ENCODE measurements around the gene GID4. TPM values are rescaled to one million over a fixed set of nuclear protein-coding genes. Genes with fewer than 3 reads are reported as not detected.

Gene GID4
- polyA plus RNA-seq, 3 donors, result 4.1 to 6.0 (median 4.4) TPM

DNA sequence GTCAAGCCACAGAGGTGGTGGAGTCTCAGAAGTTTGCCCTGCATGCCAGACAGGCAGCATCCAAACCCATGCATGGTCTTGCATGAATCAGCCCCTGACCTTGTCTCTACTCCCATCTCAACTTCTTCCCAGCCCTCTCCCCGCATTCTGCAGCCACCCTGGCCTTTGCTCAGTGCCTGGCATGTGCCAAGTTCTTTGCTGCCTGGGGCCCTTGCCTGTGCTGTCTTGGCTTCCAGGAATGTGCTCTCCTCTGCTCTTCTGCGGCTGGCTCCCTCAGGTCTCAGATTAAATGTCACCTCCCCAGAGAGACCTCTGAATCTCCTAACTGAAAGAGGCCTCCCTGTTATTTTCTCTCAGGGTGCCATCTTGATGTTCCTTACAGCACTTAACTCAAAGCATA is 48.9 kb upstream of the GID4 start:
- Histone ChIP-seq H3K9ac (ENCODE audit: insufficient read depth, low read length, poor library complexity, severe bottlenecking) (no peak overlapping the region), H3K36me3 (replicated peaks in 1 of 2; ENCODE audit: control insufficient read depth in 1 of 2, insufficient read depth in 2 of 2, low read length in 2 of 2) (no peaks in the 10 kb centered on the region), H3K4me2 (replicated peaks; ENCODE audit: extremely low read depth, low read length, poor library complexity, severe bottlenecking) (no peak overlapping the region), H3K9me3 (replicated peaks in 1 of 2; ENCODE audit: control insufficient read depth in 1 of 2, insufficient read depth in 1 of 2, low read length in 2 of 2) (no peaks in the 10 kb centered on the region), H3K4me1 (ENCODE audit: control insufficient read depth in 1 of 2, insufficient read depth in 2 of 2, low read length in 2 of 2) (no peaks in the 10 kb centered on the region), H2AFZ (ENCODE audit: insufficient read depth, low read depth, low read length, poor library complexity, severe bottlenecking) (no peak overlapping the region), H3K27me3 (ENCODE audit: control insufficient read depth in 2 of 2, insufficient read depth in 2 of 2, low read length in 2 of 2) (no peaks in the 10 kb centered on the region), H3K4me3 (replicated peaks in 1 of 3; ENCODE audit: low read depth in 2 of 3, low read length in 3 of 3) (no peak overlapping the region), H3K27ac (ENCODE audit: low read depth in 1 of 2, low read length in 2 of 2) (no peak overlapping the region), H3K79me2 (ENCODE audit: insufficient read depth, low read length) (no peaks in the 10 kb centered on the region), H4K20me1 (ENCODE audit: insufficient read depth, low read length) (no peaks in the 10 kb centered on the region)
- Mint-ChIP-seq H3K36me3 (no peaks in the 10 kb centered on the region), H3K9me3 (peaks cover 0 to 2% (median 0%) of the 10 kb centered on the region in 7 donors), H3K27ac (peak overlapping the region in 2 of 7 donors; percentile 59 to 62), H3K27me3 (ENCODE audit: low read depth in 3 of 3) (peaks cover 2 to 8% (median 6%) of the 10 kb centered on the region in 3 donors), H3K4me3 (peak overlapping the region in 1 of 2 donors; percentile 31), H3K4me1 (peaks cover 3% of the 10 kb centered on the region)
- WGBS (ENCODE audit: insufficient coverage), result 100% methylated on average over 2 of the region's 2 CpGs
- intact Hi-C loops (cut with micrococcal nuclease), result loop anchor here in 1 of 2 donors (5.0 kb wide), 1 partner anchor 37 kb away; no protein-coding TSS in a partner anchor
- TF ChIP-seq, protein P1, sequence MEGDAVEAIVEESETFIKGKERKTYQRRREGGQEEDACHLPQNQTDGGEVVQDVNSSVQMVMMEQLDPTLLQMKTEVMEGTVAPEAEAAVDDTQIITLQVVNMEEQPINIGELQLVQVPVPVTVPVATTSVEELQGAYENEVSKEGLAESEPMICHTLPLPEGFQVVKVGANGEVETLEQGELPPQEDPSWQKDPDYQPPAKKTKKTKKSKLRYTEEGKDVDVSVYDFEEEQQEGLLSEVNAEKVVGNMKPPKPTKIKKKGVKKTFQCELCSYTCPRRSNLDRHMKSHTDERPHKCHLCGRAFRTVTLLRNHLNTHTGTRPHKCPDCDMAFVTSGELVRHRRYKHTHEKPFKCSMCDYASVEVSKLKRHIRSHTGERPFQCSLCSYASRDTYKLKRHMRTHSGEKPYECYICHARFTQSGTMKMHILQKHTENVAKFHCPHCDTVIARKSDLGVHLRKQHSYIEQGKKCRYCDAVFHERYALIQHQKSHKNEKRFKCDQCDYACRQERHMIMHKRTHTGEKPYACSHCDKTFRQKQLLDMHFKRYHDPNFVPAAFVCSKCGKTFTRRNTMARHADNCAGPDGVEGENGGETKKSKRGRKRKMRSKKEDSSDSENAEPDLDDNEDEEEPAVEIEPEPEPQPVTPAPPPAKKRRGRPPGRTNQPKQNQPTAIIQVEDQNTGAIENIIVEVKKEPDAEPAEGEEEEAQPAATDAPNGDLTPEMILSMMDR (IDR thresholded peaks at IDR 0.05), result no peak
- DNase-seq, result no peak

DNA sequence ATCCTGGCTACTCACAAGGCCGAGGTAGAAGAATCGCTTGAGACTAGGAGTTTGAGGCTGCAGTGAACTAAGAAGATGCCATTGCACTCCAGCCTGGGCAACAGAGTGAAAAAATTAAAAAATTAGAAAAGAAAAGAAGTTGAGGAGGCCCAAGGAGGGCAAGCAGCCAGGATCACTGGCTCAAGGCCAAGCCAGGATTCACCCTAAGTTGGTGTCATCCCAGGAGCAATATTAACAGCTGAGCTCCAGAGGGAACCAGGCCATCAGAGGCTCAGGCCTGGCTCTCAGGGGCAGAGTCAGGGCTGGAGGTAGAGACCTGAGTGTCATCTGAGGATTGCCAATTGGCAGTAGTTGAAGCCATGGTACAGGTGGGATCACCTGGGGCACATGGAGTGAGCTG is 45.8 kb upstream of the GID4 start:
- H3K27me3 ChIP-seq (ENCODE audit: control insufficient read depth in 2 of 2, insufficient read depth in 2 of 2, low read length in 2 of 2), result no peaks in the 10 kb centered on the region
- H3K79me2 ChIP-seq (ENCODE audit: insufficient read depth, low read length), result no peaks in the 10 kb centered on the region
- peaks cover 3% of the 10 kb centered on the region for H3K4me1 Mint-ChIP-seq
- peaks cover 0 to 2% (median 0%) of the 10 kb centered on the region in 7 donors for H3K9me3 Mint-ChIP-seq
- H3K27ac ChIP-seq (ENCODE audit: low read depth in 1 of 2, low read length in 2 of 2), result no peak overlapping the region
- H4K20me1 ChIP-seq (ENCODE audit: insufficient read depth, low read length), result no peaks in the 10 kb centered on the region
- no peak for DNase-seq
- H3K4me2 ChIP-seq (replicated peaks; ENCODE audit: extremely low read depth, low read length, poor library complexity, severe bottlenecking), result no peak overlapping the region
- no peak overlapping the region for H2AFZ ChIP-seq (ENCODE audit: insufficient read depth, low read depth, low read length, poor library complexity, severe bottlenecking)
- no peaks in the 10 kb centered on the region for H3K36me3 Mint-ChIP-seq
- WGBS (ENCODE audit: insufficient coverage), result 87% methylated on average over 2 of the region's 2 CpGs
- peaks cover 2 to 6% (median 6%) of the 10 kb centered on the region in 3 donors for H3K27me3 Mint-ChIP-seq (ENCODE audit: low read depth in 3 of 3)
- no peaks in the 10 kb centered on the region for H3K36me3 ChIP-seq (replicated peaks in 1 of 2; ENCODE audit: control insufficient read depth in 1 of 2, insufficient read depth in 2 of 2, low read length in 2 of 2)
- no peak overlapping the region for H3K9ac ChIP-seq (ENCODE audit: insufficient read depth, low read length, poor library complexity, severe bottlenecking)
- H3K4me3 Mint-ChIP-seq, result no peak overlapping the region
- no peaks in the 10 kb centered on the region for H3K4me1 ChIP-seq (ENCODE audit: control insufficient read depth in 1 of 2, insufficient read depth in 2 of 2, low read length in 2 of 2)
- no peak overlapping the region for H3K4me3 ChIP-seq (replicated peaks in 1 of 3; ENCODE audit: low read depth in 2 of 3, low read length in 3 of 3)
- intact Hi-C loops (cut with micrococcal nuclease), result loop anchor here in 1 of 2 donors (5.0 kb wide), 1 partner anchor 34 kb away; no protein-coding TSS in a partner anchor
- peak overlapping the region in 2 of 7 donors; percentile 18 to 57 for H3K27ac Mint-ChIP-seq
- H3K9me3 ChIP-seq (replicated peaks in 1 of 2; ENCODE audit: control insufficient read depth in 1 of 2, insufficient read depth in 1 of 2, low read length in 2 of 2), result no peaks in the 10 kb centered on the region
- TF ChIP-seq, protein P1 (IDR thresholded peaks at IDR 0.05), result no peak
